BLaER1 treated with 17β-estradiol and CSF1 and Interleukin-3, amounts not matched to agents 10 nM and 100 nM (cell line): ENCODE results near the gene ATF7.

Experiments
- H3K27ac ChIP-seq, 11 experiments: shearing (Covaris generic); formaldehyde crosslinking; 2 replicates each; pipeline ENCODE4 v1.8.1; 2022
- H3K27me3 ChIP-seq, 11 experiments: shearing (Covaris generic); formaldehyde crosslinking; 2 replicates each; pipeline ENCODE4 v1.8.1; 2022
- H3K36me3 ChIP-seq, 11 experiments: shearing (Covaris generic); formaldehyde crosslinking; 2 replicates each; pipeline ENCODE4 v1.8.1; 2022
- H3K4me1 ChIP-seq, 10 experiments: shearing (Covaris generic); formaldehyde crosslinking; 2 replicates each; pipeline ENCODE4 v1.8.1; 2022
- H3K4me2 ChIP-seq, 11 experiments: shearing (Covaris generic); formaldehyde crosslinking; 2 replicates each; pipeline ENCODE4 v1.8.1; 2022
- H3K4me3 ChIP-seq, 10 experiments: shearing (Covaris generic); formaldehyde crosslinking; 2 replicates each; pipeline ENCODE4 v1.8.1; 2022
- H3K9ac ChIP-seq, 11 experiments: shearing (Covaris generic); formaldehyde crosslinking; 2 replicates each; pipeline ENCODE4 v1.8.1; 2022
- H3K9me3 ChIP-seq, 11 experiments: shearing (Covaris generic); formaldehyde crosslinking; replicated peaks in 1 of 11; 2 replicates each; pipeline ENCODE4 v1.8.1; 2022
- H4K20me1 ChIP-seq, 11 experiments: shearing (Covaris generic); formaldehyde crosslinking; 2 replicates each; pipeline ENCODE4 v1.8.1; 2022
- Cebpa-rat ChIP-seq, 11 experiments: shearing (Covaris generic); IDR thresholded peaks; 2 replicates each; pipeline ENCODE4 v1.8.1; 2022

Gene ATF7

DNA sequence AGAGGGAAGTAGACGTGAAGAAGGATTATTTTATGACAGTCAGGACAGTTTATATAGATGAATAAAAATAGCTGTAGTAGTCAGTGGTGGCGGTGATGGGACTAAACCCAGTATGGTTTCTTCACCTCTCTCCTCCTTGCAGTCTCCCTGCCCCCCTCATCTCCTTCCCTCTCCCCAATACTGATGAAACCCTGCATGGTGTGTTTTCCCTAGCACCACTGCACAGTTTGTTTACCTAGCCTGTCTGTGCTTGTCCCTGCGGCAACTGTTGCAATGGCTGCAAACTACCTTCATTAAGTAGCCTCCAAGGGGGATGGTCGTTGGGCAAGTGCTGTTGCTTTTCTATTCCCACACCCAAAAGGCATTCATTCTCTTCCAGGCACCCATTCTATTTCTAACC, 159.5 kb downstream of the ATF7 start:
- no peak overlapping the region for H3K27ac ChIP-seq
- peaks cover 97 to 100% (median 99%) of the 10 kb centered on the region in 11 experiments for H3K36me3 ChIP-seq
- no peaks in the 10 kb centered on the region for H3K27me3 ChIP-seq
- H3K4me1 ChIP-seq: peaks cover 0 to 49% (median 7%) of the 10 kb centered on the region in 10 experiments; a peak in 10 of 20 replicates
- no peak overlapping the region; a peak in 1 of 22 replicates for H3K4me2 ChIP-seq
- TF ChIP-seq Cebpa-rat (IDR thresholded peaks at IDR 0.05): no peak
- H3K9me3 ChIP-seq: no peaks in the 10 kb centered on the region
- H3K4me3 ChIP-seq: no peak overlapping the region
- H4K20me1 ChIP-seq: peaks cover 97 to 99% (median 99%) of the 10 kb centered on the region in 11 experiments
- H3K9ac ChIP-seq: no peak overlapping the region

GRCh38 chr12:53465679-53466078, 160.5 kb downstream of the ATF7 start:
- H3K27ac ChIP-seq: peak overlapping the region in 5 of 11 experiments; percentile 8 to 34 (median 19); a peak in 5 of 22 replicates
- no peak overlapping the region for H3K4me3 ChIP-seq
- no peak for TF ChIP-seq Cebpa-rat (IDR thresholded peaks at IDR 0.05)
- peak overlapping the region in 4 of 11 experiments; percentile 8 to 31 (median 19); a peak in 5 of 22 replicates for H3K4me2 ChIP-seq
- peaks cover 99 to 100% (median 99%) of the 10 kb centered on the region in 11 experiments for H3K36me3 ChIP-seq
- peaks cover 98 to 100% (median 100%) of the 10 kb centered on the region in 11 experiments for H4K20me1 ChIP-seq
- H3K27me3 ChIP-seq: no peaks in the 10 kb centered on the region
- peak overlapping the region in 6 of 11 experiments; percentile 14 to 49 (median 27); a peak in 5 of 22 replicates for H3K9ac ChIP-seq
- no peaks in the 10 kb centered on the region for H3K9me3 ChIP-seq
- H3K4me1 ChIP-seq: peaks cover 0 to 53% (median 7%) of the 10 kb centered on the region in 10 experiments; a peak in 10 of 20 replicates

- Histone ChIP-seq H3K9me3 (no peaks in the 10 kb centered on the region), H4K20me1 (peaks cover 98 to 100% (median 100%) of the 10 kb centered on the region in 11 experiments), H3K27ac (peak overlapping the region in 3 of 11 experiments; percentile 8 to 34 (median 15); a peak in 5 of 22 replicates), H3K4me3 (no peak overlapping the region), H3K9ac (peak overlapping the region in 6 of 11 experiments; percentile 25 to 49 (median 32); a peak in 6 of 22 replicates), H3K4me2 (peak overlapping the region in 4 of 11 experiments; percentile 8 to 31 (median 19); a peak in 4 of 22 replicates), H3K4me1 (peaks cover 0 to 61% (median 7%) of the 10 kb centered on the region in 10 experiments; a peak in 10 of 20 replicates), H3K36me3 (peaks cover 99 to 100% (median 99%) of the 10 kb centered on the region in 11 experiments), H3K27me3 (no peaks in the 10 kb centered on the region)
- TF ChIP-seq Cebpa-rat (IDR thresholded peaks at IDR 0.05): no peak
Measured at GRCh38 chr12:53464685-53465418, 161.3 kb downstream of the ATF7 start.

DNA sequence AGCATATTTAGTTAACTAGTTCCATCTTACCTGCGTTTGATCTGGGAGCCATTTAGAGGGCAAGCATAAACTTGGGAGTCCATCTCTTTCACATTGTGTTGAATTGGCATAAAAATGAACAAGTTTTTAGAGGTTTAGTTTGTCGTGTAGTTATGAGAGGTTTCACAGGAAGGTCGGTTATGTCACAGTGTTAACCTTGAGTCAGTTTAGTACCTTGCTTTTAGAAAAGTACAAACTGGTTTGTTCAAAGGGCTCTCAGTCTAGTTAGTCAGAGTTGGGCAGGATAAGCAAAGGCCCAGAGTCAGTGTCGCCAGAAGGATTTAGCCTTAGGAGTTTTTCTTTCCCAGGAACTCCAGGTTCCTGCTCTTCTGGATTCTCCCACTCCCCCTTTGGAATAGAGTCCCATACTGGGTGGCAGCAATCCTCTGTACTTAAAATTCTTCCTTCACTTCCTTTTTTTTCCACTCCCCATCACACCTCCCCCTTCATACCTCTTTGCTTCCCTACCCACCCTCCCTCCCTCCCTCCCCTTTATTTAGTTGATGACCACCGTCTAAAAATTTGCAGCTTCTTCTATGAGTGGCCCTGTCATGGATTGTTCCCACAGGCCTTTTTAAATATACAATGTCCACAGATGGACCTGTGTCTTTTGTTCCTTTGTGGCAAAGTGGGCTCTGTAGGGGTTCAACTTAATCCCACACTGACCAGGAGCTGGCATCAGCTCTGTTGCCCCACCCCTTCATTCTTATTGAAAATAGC, 162.2 kb downstream of the ATF7 start:
- Histone ChIP-seq H4K20me1 (peaks cover 99 to 100% (median 100%) of the 10 kb centered on the region in 11 experiments), H3K4me3 (no peak overlapping the region), H3K4me1 (peaks cover 0 to 64% (median 7%) of the 10 kb centered on the region in 10 experiments; a peak in 10 of 20 replicates), H3K9me3 (no peaks in the 10 kb centered on the region), H3K36me3 (peaks cover 99 to 100% (median 99%) of the 10 kb centered on the region in 11 experiments), H3K4me2 (peak overlapping the region in 2 of 11 experiments; percentile 31 to 54; a peak in 3 of 22 replicates), H3K27me3 (no peaks in the 10 kb centered on the region), H3K9ac (peak overlapping the region in 5 of 11 experiments; percentile 25 to 49 (median 34); a peak in 3 of 22 replicates), H3K27ac (no peak overlapping the region; a peak in 1 of 22 replicates)
- TF ChIP-seq Cebpa-rat (IDR thresholded peaks at IDR 0.05): no peak

- Histone ChIP-seq H3K27ac (no peak overlapping the region), H3K9ac (peak overlapping the region in 2 of 11 experiments; percentile 23 to 33; a peak in 4 of 22 replicates), H3K36me3 (peaks cover 99 to 100% (median 99%) of the 10 kb centered on the region in 11 experiments), H3K4me2 (0 out of 22 replicates have a peak overlapping the region, but pooled peaks of 1 of the 11 experiments have one; percentile 1), H3K4me3 (no peak overlapping the region), H3K4me1 (peaks cover 0 to 64% (median 7%) of the 10 kb centered on the region in 10 experiments; a peak in 10 of 20 replicates), H3K27me3 (no peaks in the 10 kb centered on the region), H3K9me3 (no peaks in the 10 kb centered on the region), H4K20me1 (peaks cover 99 to 100% (median 100%) of the 10 kb centered on the region in 11 experiments)
- no peak for TF ChIP-seq Cebpa-rat (IDR thresholded peaks at IDR 0.05)
Measured at GRCh38 chr12:53462935-53463334, 163.2 kb downstream of the ATF7 start.

- Histone ChIP-seq H3K4me3 (no peak overlapping the region), H3K9ac (peak overlapping the region in 1 of 11 experiments; percentile 67; a peak in 1 of 22 replicates), H4K20me1 (peaks cover 99 to 100% (median 100%) of the 10 kb centered on the region in 11 experiments), H3K27ac (no peak overlapping the region), H3K9me3 (no peaks in the 10 kb centered on the region), H3K36me3 (peaks cover 99 to 100% (median 99%) of the 10 kb centered on the region in 11 experiments), H3K27me3 (no peaks in the 10 kb centered on the region), H3K4me1 (peaks cover 0 to 61% (median 7%) of the 10 kb centered on the region in 10 experiments; a peak in 10 of 20 replicates), H3K4me2 (no peak overlapping the region)
- TF ChIP-seq Cebpa-rat (IDR thresholded peaks at IDR 0.05): no peak
Measured at GRCh38 chr12:53461591-53461990, 164.6 kb downstream of the ATF7 start.

GRCh38 chr12:53461059-53461458, 165.1 kb downstream of the ATF7 start:
- H3K4me1 ChIP-seq: peaks cover 0 to 56% (median 7%) of the 10 kb centered on the region in 10 experiments; a peak in 10 of 20 replicates
- no peaks in the 10 kb centered on the region for H3K27me3 ChIP-seq
- H3K27ac ChIP-seq: no peak overlapping the region
- peak overlapping the region in 2 of 11 experiments; percentile 18 to 27; a peak in 3 of 22 replicates for H3K4me2 ChIP-seq
- peaks cover 99 to 100% (median 99%) of the 10 kb centered on the region in 11 experiments for H3K36me3 ChIP-seq
- no peak for TF ChIP-seq Cebpa-rat (IDR thresholded peaks at IDR 0.05)
- H3K9me3 ChIP-seq: no peaks in the 10 kb centered on the region
- H3K4me3 ChIP-seq: no peak overlapping the region
- H3K9ac ChIP-seq: peak overlapping the region in 3 of 11 experiments; percentile 8 to 67 (median 57); a peak in 2 of 22 replicates
- peaks cover 99 to 100% (median 100%) of the 10 kb centered on the region in 11 experiments for H4K20me1 ChIP-seq

DNA sequence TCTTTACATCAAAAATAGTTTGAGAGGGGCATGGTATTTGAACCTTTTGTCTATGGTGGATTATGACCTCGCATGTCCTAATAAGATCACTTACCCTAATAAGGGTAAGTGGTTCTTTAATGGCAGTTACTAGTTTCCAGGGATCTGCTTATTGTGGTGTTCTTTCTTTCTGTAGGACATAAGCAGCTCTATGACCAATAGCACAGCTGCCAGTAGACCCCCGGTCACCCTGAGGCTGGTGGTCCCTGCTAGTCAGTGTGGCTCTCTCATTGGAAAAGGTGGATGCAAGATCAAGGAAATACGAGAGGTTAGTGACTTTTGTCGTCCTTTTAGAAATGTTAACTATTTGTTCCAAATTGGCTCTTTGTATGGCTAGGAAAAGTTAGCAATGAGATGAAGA, 167.1 kb downstream of the ATF7 start:
- H4K20me1 ChIP-seq: peaks cover 100% of the 10 kb centered on the region in 11 experiments
- H3K27ac ChIP-seq: no peak overlapping the region
- no peak for TF ChIP-seq Cebpa-rat (IDR thresholded peaks at IDR 0.05)
- H3K27me3 ChIP-seq: no peaks in the 10 kb centered on the region
- H3K9me3 ChIP-seq: no peaks in the 10 kb centered on the region
- peaks cover 4 to 55% (median 9%) of the 10 kb centered on the region in 10 experiments; a peak in 19 of 20 replicates for H3K4me1 ChIP-seq
- peaks cover 100% of the 10 kb centered on the region in 11 experiments for H3K36me3 ChIP-seq
- H3K9ac ChIP-seq: no peak overlapping the region
- no peak overlapping the region for H3K4me2 ChIP-seq
- H3K4me3 ChIP-seq: no peak overlapping the region
